Gastroesophageal sphincter (tissue), 3 donors: ENCODE data around the gene PLAC9.

ENCODE experiments used
- CTCF ChIP-seq, 4 experiments: fragments of 200-600 bp in 2 of 4; fragments of 450-650 bp in 2 of 4; sonication (generic) in 1 of 4; IDR thresholded peaks; one replicate each; pipeline ENCODE4 v1.5.1; 2017 to 2019; ENCODE audit warnings: antibody characterized with exemption in 4 of 4, mild to moderate bottlenecking in 2 of 4, moderate library complexity in 2 of 4
- POLR2AphosphoS5 ChIP-seq: sonication (generic); formaldehyde crosslinking; IDR thresholded peaks from one replicate; pipeline ENCODE4 v1.6.1; 2017; ENCODE audit warnings: antibody characterized with exemption

- TF ChIP-seq CTCF (IDR thresholded peaks at IDR 0.05) (no peak), POLR2AphosphoS5 (no peak)
These were observed 38.1 kb downstream of the PLAC9 start for GRCh38 chr10:80170641-80171040.
